Pancreas (tissue), 10 donors: ENCODE measurements around the gene SLC25A44. TPM values are rescaled to one million over a fixed set of nuclear protein-coding genes. Genes with fewer than 3 reads are reported as not detected.

ENCODE experiments used
- ATAC-seq, 4 donors: fragments of 200-7000 bp; cut with Tn5 transposase; one replicate each; pipeline versions ENCODE4 v1.8.0 to v1.9.1; 2020; ENCODE audit warnings: mild to moderate bottlenecking in 4 of 4, moderate library complexity in 4 of 4
- DNase-seq, 6 donors: peaks; one replicate each; pipeline ENCODE4 v3.0.0-alpha.2; 2020
- FAIRE-seq: peaks from 2 replicates; lab custom pipeline; 2012; peaks lifted over from hg19 to GRCh38; lab: Jason Lieb, UNC
- H3K27ac ChIP-seq, 4 donors: fragments of 200-600 bp; sonication (generic); 1 replicate in 3 of 4; 2 replicates in 1 of 4; pipeline versions ENCODE4 v1.5.0 to v1.8.0; 2020
- H3K27me3 ChIP-seq, 4 donors: fragments of 200-600 bp; one replicate each; pipeline ENCODE4 v1.8.0; 2021
- H3K36me3 ChIP-seq, 3 donors: fragments of 200-600 bp; sonication (generic) in 1 of 3; one replicate each; pipeline versions ENCODE4 v1.5.0 to v1.8.0; 2020 to 2021
- H3K4me1 ChIP-seq, 3 donors: fragments of 200-600 bp; one replicate each; pipeline ENCODE4 v1.8.0; 2021
- H3K4me3 ChIP-seq, 4 donors: fragments of 200-600 bp; sonication (generic) in 2 of 4; one replicate each; pipeline versions ENCODE4 v1.5.0 to v1.8.0; 2020 to 2021
- H3K9me3 ChIP-seq, 4 donors: fragments of 200-600 bp; one replicate each; pipeline ENCODE4 v1.8.0; 2021
- WGBS, 2 donors: extraction: QIAGEN DNeasy Blood & Tissue Kit; methylation state at CpG; one replicate each; pipeline ENCODE4 v1.1.7; 2013; 5-methylcytosine and 5-hydroxymethylcytosine counted together
- intact Hi-C, 3 donors: fragments of 100-400 bp; cut with DNase I; formaldehyde crosslinking; loops; one replicate each; pipeline versions ENCODE4 v1.11.1 to v1.14.2; 2022
- polyA plus RNA-seq, 2 donors: library from polyadenylated mRNA; stranded (reverse); fragments of 200-250 nt; gene quantifications; one replicate each; pipeline ENCODE4 v1.2.3, GENCODE V29; 2013
- total RNA-seq, 6 donors: library from RNA; stranded (reverse); fragmentation: NEBNext Ultra II Directional in 4 of 6; extraction: Animal tissue kit (Norgen Biotek cat#: 25700) in 4 of 6; gene quantifications; one replicate each; pipeline versions ENCODE4 v1.2.1 to v1.2.4, GENCODE V29; 2021 to 2023
- TF ChIP-seq, protein P1 (sequence below), 4 donors: fragments of 200-600 bp; sonication (generic) in 3 of 4; IDR thresholded peaks; one replicate each; pipeline versions ENCODE4 v1.5.0 to v1.8.0; 2021; ENCODE audit warnings: antibody characterized with exemption in 4 of 4
- donor health status: healthy with polysubstance abuse.
- donor health status: DM: no; HTN: no; CAD: no; lungs with moderate emphysema.
- donor health status: DM: no; HTN: no; CAD: no.
- donor health status: control.
- donor health status: control.
- donor health status: Bipolar disorder and iron deficiency.
- donor health status: DM: yes; HTN: yes; CAD: no.
- donor health status: DM: no; HTN: no; CAD: no.
- donor health status: DM: no; HTN: no; CAD: no.
- donor health status: DM: yes; HTN: yes; CAD: no.

The SLC25A44 gene
- total and polyA plus RNA-seq, 8 donors = 4.0 to 11.4 (median 6.7) TPM

GRCh38 chr1:156249593-156249992, 55.7 kb downstream of the SLC25A44 start:
- TF ChIP-seq, protein P1, sequence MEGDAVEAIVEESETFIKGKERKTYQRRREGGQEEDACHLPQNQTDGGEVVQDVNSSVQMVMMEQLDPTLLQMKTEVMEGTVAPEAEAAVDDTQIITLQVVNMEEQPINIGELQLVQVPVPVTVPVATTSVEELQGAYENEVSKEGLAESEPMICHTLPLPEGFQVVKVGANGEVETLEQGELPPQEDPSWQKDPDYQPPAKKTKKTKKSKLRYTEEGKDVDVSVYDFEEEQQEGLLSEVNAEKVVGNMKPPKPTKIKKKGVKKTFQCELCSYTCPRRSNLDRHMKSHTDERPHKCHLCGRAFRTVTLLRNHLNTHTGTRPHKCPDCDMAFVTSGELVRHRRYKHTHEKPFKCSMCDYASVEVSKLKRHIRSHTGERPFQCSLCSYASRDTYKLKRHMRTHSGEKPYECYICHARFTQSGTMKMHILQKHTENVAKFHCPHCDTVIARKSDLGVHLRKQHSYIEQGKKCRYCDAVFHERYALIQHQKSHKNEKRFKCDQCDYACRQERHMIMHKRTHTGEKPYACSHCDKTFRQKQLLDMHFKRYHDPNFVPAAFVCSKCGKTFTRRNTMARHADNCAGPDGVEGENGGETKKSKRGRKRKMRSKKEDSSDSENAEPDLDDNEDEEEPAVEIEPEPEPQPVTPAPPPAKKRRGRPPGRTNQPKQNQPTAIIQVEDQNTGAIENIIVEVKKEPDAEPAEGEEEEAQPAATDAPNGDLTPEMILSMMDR (IDR thresholded peaks at IDR 0.05) = no peak
- H3K4me3 ChIP-seq = no peak overlapping the region
- no peaks in the 10 kb centered on the region for H3K27me3 ChIP-seq
- FAIRE-seq = no peak
- peaks cover 3 to 6% (median 6%) of the 10 kb centered on the region in 3 donors for H3K4me1 ChIP-seq
- no peak for ATAC-seq
- intact Hi-C loops = no loop called here
- WGBS, 2 donors = 91 to 99% methylated on average over 5 of the region's 5 CpGs
- no peaks in the 10 kb centered on the region for H3K9me3 ChIP-seq
- no peak for DNase-seq
- no peak overlapping the region for H3K27ac ChIP-seq
- H3K36me3 ChIP-seq = peaks cover 2 to 38% (median 13%) of the 10 kb centered on the region in 3 donors

GRCh38 chr1:156251527-156251926, 57.6 kb downstream of the SLC25A44 start:
- WGBS, 2 donors = 72 to 86% methylated on average over 3 of the region's 3 CpGs

GRCh38 chr1:156253634-156254033, 59.7 kb downstream of the SLC25A44 start:
- TF ChIP-seq, protein P1 (IDR thresholded peaks at IDR 0.05) = no peak
- H3K9me3 ChIP-seq = no peaks in the 10 kb centered on the region
- no peaks in the 10 kb centered on the region for H3K4me1 ChIP-seq
- H3K4me3 ChIP-seq = no peak overlapping the region
- no peak overlapping the region for H3K27ac ChIP-seq
- DNase-seq (no peak), ATAC-seq (no peak), FAIRE-seq (no peak)
- intact Hi-C loops = no loop called here
- H3K36me3 ChIP-seq = peaks cover 15 to 55% (median 23%) of the 10 kb centered on the region in 3 donors
- no peaks in the 10 kb centered on the region for H3K27me3 ChIP-seq
- WGBS, 2 donors = 89 to 91% methylated on average over 3 of the region's 3 CpGs

More at GRCh38 chr1:156251527-156251926, 57.6 kb downstream of the SLC25A44 start:
- Histone ChIP-seq H3K36me3 (peaks cover 11 to 38% (median 13%) of the 10 kb centered on the region in 3 donors), H3K27ac (no peak overlapping the region), H3K4me1 (no peaks in the 10 kb centered on the region), H3K9me3 (no peaks in the 10 kb centered on the region), H3K27me3 (no peaks in the 10 kb centered on the region), H3K4me3 (no peak overlapping the region)
- no peak for DNase-seq
- no peak for ATAC-seq
- TF ChIP-seq, protein P1 (IDR thresholded peaks at IDR 0.05) = no peak
- FAIRE-seq = no peak
- intact Hi-C loops = no loop called here

- no peak for DNase-seq
- H3K4me1 ChIP-seq = no peaks in the 10 kb centered on the region
- H3K27me3 ChIP-seq = no peaks in the 10 kb centered on the region
- 77 to 95% methylated on average over 2 of the region's 2 CpGs for WGBS, 2 donors
- no peaks in the 10 kb centered on the region for H3K9me3 ChIP-seq
- no peak overlapping the region for H3K4me3 ChIP-seq
- FAIRE-seq = no peak
- H3K27ac ChIP-seq = no peak overlapping the region
- TF ChIP-seq, protein P1 (IDR thresholded peaks at IDR 0.05) = no peak
- peaks cover 20 to 56% (median 42%) of the 10 kb centered on the region in 3 donors for H3K36me3 ChIP-seq
- intact Hi-C loops = no loop called here
- ATAC-seq = no peak
Measured at GRCh38 chr1:156257711-156258110, 63.8 kb downstream of the SLC25A44 start.

DNA sequence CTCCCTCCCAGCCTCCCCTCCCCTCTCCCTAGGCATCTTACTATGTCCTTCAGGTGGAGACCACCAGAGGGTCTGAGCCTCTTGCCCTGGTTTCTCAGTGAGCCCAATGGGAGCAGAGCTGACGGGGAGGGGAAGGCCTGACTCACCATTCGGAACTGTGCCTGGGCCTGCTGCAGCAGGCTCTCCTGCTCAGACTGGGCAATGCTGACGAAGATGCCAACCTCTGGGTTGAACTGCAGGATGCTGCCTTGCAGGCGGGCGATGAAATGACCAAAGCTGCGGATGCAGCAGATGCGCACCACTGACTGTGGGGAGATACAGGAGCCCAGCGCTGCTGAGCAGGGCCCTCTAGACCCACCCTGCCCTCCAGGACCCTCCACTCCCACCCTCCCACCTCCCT, 65.0 kb downstream of the SLC25A44 start:
- 95 to 97% methylated on average over 8 of the region's 8 CpGs for WGBS, 2 donors
- Histone ChIP-seq H3K27me3 (no peaks in the 10 kb centered on the region), H3K27ac (no peak overlapping the region), H3K36me3 (peaks cover 20 to 56% (median 46%) of the 10 kb centered on the region in 3 donors), H3K4me1 (no peaks in the 10 kb centered on the region), H3K4me3 (no peak overlapping the region), H3K9me3 (no peaks in the 10 kb centered on the region)
- intact Hi-C loops = no loop called here
- FAIRE-seq (no peak), DNase-seq (no peak), ATAC-seq (no peak)
- TF ChIP-seq, protein P1 (IDR thresholded peaks at IDR 0.05) = no peak
